Heart left ventricle (tissue), 16 donors: Measurements from ENCODE around the gene FOXP1. TPM values are rescaled to one million over a fixed set of nuclear protein-coding genes. Genes with fewer than 3 reads are reported as not detected.

Source experiments
- ATAC-seq, 4 donors: fragments of 200-7000 bp; cut with Tn5 transposase; one replicate each; pipeline ENCODE4 v1.9.1; 2020 to 2022; ENCODE audit warnings: moderate library complexity in 4 of 4, mild to moderate bottlenecking in 3 of 4, moderate number of reproducible peaks in 1 of 4
- DNase-seq, 5 donors: peaks; one replicate each; pipeline ENCODE4 v3.0.0-alpha.2; 2020
- H3K27ac ChIP-seq, 12 donors: fragments of 200-600 bp; sonication (generic) in 4 of 12; one replicate each; pipeline versions ENCODE4 v1.5.0 to v1.8.0; 2016 to 2022; ENCODE audit warnings: mild to moderate bottlenecking in 2 of 12
- H3K27me3 ChIP-seq, 9 donors: fragments of 200-600 bp; sonication (generic) in 2 of 9; one replicate each; pipeline versions ENCODE4 v1.5.1 to v1.8.0; 2016 to 2022; ENCODE audit warnings: mild to moderate bottlenecking in 3 of 9
- H3K36me3 ChIP-seq, 9 donors: fragments of 200-600 bp; sonication (generic) in 2 of 9; one replicate each; pipeline versions ENCODE4 v1.5.0 to v1.8.0; 2018 to 2022; ENCODE audit warnings: mild to moderate bottlenecking in 2 of 9
- H3K4me1 ChIP-seq, 12 donors: fragments of 200-600 bp; sonication (generic) in 4 of 12; one replicate each; pipeline versions ENCODE4 v1.5.0 to v1.8.0; 2016 to 2022; ENCODE audit warnings: mild to moderate bottlenecking in 3 of 12
- H3K4me3 ChIP-seq, 12 donors: fragments of 200-600 bp; sonication (generic) in 4 of 12; one replicate each; pipeline versions ENCODE4 v1.5.0 to v1.8.0; 2017 to 2022; ENCODE audit warnings: mild to moderate bottlenecking in 9 of 12, moderate library complexity in 4 of 12
- H3K9me3 ChIP-seq, 12 donors: fragments of 200-600 bp; sonication (generic) in 4 of 12; one replicate each; pipeline versions ENCODE4 v1.5.0 to v1.8.0; 2016 to 2022; ENCODE audit warnings: mild to moderate bottlenecking in 1 of 12
- CTCF ChIP-seq, 12 donors: fragments of 200-600 bp; sonication (generic) in 4 of 12; IDR thresholded peaks; one replicate each; pipeline versions ENCODE4 v1.5.0 to v1.8.0; 2018 to 2022; ENCODE audit warnings: antibody characterized with exemption in 12 of 12, mild to moderate bottlenecking in 5 of 12
- POLR2A ChIP-seq, 2 donors: fragments of 450-650 bp; IDR thresholded peaks; one replicate each; pipeline ENCODE4 v1.6.1; 2017; ENCODE audit warnings: antibody characterized with exemption in 2 of 2, mild to moderate bottlenecking in 2 of 2, moderate library complexity in 2 of 2
- WGBS, 4 donors: extraction: QIAGEN DNeasy Blood & Tissue Kit in 2 of 4; methylation state at CpG; one replicate each; pipeline versions ENCODE4 v1.1.5 to v1.1.7; 2013 to 2018; 5-methylcytosine and 5-hydroxymethylcytosine counted together
- intact Hi-C, 10 donors: fragments of 100-400 bp; cut with DNase I; formaldehyde crosslinking; loops; one replicate each; pipeline versions ENCODE4 v1.11.1 to v1.14.2; 2022
- polyA plus RNA-seq, 2 donors: library from polyadenylated mRNA; stranded (reverse); fragments of 200-250 nt; gene quantifications; one replicate each; pipeline ENCODE4 v1.2.3, GENCODE V29; 2013
- total RNA-seq, 9 donors: library from RNA; depleted of rRNA in 2 of 9; stranded (reverse); fragments of >200 nt in 2 of 9; fragmentation: NEBNext Ultra II Directional in 3 of 9; extraction: Animal tissue kit (Norgen Biotek cat#: 25700) in 3 of 9; gene quantifications; one replicate each; pipeline versions ENCODE4 v1.1.0 to v1.2.4, GENCODE V29; 2016 to 2023
- donor health status: ischemic (EF 13 %, LVEDD 7.1; RV severe dilation, severe dysfunction).
- donor health status: healthy with polysubstance abuse.
- donor health status: DM: no; HTN: yes; CAD: no.
- donor health status: DM: no; HTN: no; CAD: no.
- donor health status: ischemic (EF 25% LVEDD 6.9; RV normal size, moderate dysfunction).
- donor health status: ischemic (EF 25% LVEDD 5.7; RV mildly dilated, moderate dysfunction).
- donor health status: healthy.
- donor health status: DM: yes; HTN: yes; CAD: no.
- donor health status: ischemic (EF 35%, LVEDD 5.7; RV mildly dilated, moderate dysfunction).
- donor health status: nonischemic (EF 11% LVEDD 7.7; RV severe dilation, severe dysfunction).
- donor health status: DM: yes; HTN: yes; CAD: no.
- donor health status: PGD.
- donor health status: ischemic (EF 29% LVEDD 5.4; RV normal size, mild dysfunction).
- donor health status: nonischemic (EF 23%, LVEDD 6.1; RV moderate dilation, normal function).

Gene FOXP1
- total and polyA plus RNA-seq, 11 donors: 14.9 to 67.8 (median 41.1) TPM

GRCh38 chr3:71258116-71258515 lies 325.4 kb downstream of the FOXP1 start:
- TF ChIP-seq POLR2A (IDR thresholded peaks at IDR 0.05) (no peak), CTCF (IDR thresholded peaks at IDR 0.05) (no peak)
- H3K27ac ChIP-seq: no peak overlapping the region
- no peaks in the 10 kb centered on the region for H3K27me3 ChIP-seq
- DNase-seq: no peak
- peaks cover 0 to 22% (median 5%) of the 10 kb centered on the region in 12 donors for H3K4me1 ChIP-seq
- H3K36me3 ChIP-seq: no peaks in the 10 kb centered on the region
- H3K9me3 ChIP-seq: no peaks in the 10 kb centered on the region
- no peak overlapping the region for H3K4me3 ChIP-seq
- intact Hi-C loops: no loop called here
- WGBS, 4 donors: 79 to 97% (median 93%) methylated on average over 1 of the region's 1 CpG
- no peak for ATAC-seq

- TF ChIP-seq CTCF (IDR thresholded peaks at IDR 0.05) (no peak), POLR2A (IDR thresholded peaks at IDR 0.05) (no peak)
- ATAC-seq: no peak
- H3K27me3 ChIP-seq: no peaks in the 10 kb centered on the region
- peak overlapping the region in 6 of 12 donors; percentile 17 to 73 (median 60) for H3K27ac ChIP-seq
- peaks cover 0 to 25% (median 6%) of the 10 kb centered on the region in 12 donors for H3K4me1 ChIP-seq
- H3K36me3 ChIP-seq: no peaks in the 10 kb centered on the region
- H3K4me3 ChIP-seq: no peak overlapping the region
- WGBS, 4 donors: 91 to 96% (median 92%) methylated on average over 3 of the region's 3 CpGs
- intact Hi-C loops: no loop called here
- no peaks in the 10 kb centered on the region for H3K9me3 ChIP-seq
- no peak for DNase-seq
These were observed 328.0 kb downstream of the FOXP1 start for GRCh38 chr3:71255498-71255897.

GRCh38 chr3:71254281-71255057 lies 329.1 kb downstream of the FOXP1 start:
- WGBS, 4 donors: 48 to 63% (median 57%) methylated on average over 7 of the region's 7 CpGs
- peak overlapping the region in 11 of 12 donors; percentile 17 to 73 (median 53) for H3K27ac ChIP-seq

GRCh38 chr3:71253169-71253568 lies 330.4 kb downstream of the FOXP1 start:
- no peaks in the 10 kb centered on the region for H3K9me3 ChIP-seq
- TF ChIP-seq CTCF (IDR thresholded peaks at IDR 0.05): no peak
- no peak for TF ChIP-seq POLR2A (IDR thresholded peaks at IDR 0.05)
- H3K36me3 ChIP-seq: no peaks in the 10 kb centered on the region
- H3K4me3 ChIP-seq: no peak overlapping the region
- H3K27ac ChIP-seq: peak overlapping the region in 5 of 12 donors; percentile 42 to 64 (median 58)
- peaks cover 0 to 44% (median 21%) of the 10 kb centered on the region in 12 donors for H3K4me1 ChIP-seq
- ATAC-seq (no peak), DNase-seq (no peak)
- H3K27me3 ChIP-seq: no peaks in the 10 kb centered on the region
- intact Hi-C loops: loop anchor here in 1 of 10 donors (5.0 kb wide), 1 partner anchor 121 kb away; no protein-coding TSS in a partner anchor
- WGBS, 4 donors: 76 to 82% (median 80%) methylated on average over 2 of the region's 2 CpGs

More at GRCh38 chr3:71254281-71255057, 329.1 kb downstream of the FOXP1 start:
- Histone ChIP-seq H3K4me1 (peaks cover 0 to 31% (median 14%) of the 10 kb centered on the region in 12 donors), H3K27me3 (no peaks in the 10 kb centered on the region), H3K9me3 (no peaks in the 10 kb centered on the region), H3K36me3 (no peaks in the 10 kb centered on the region), H3K4me3 (no peak overlapping the region)
- DNase-seq: no peak
- intact Hi-C loops: loop anchor here in 1 of 10 donors (5.0 kb wide), 1 partner anchor 122 kb away; no protein-coding TSS in a partner anchor
- TF ChIP-seq POLR2A (IDR thresholded peaks at IDR 0.05): no peak
- ATAC-seq: peak; percentile 44 to 75 (median 66)
